Right lung (tissue), 5 donors: ENCODE results near the gene PRICKLE2. TPM values are rescaled to one million over a fixed set of nuclear protein-coding genes. Genes with fewer than 3 reads are reported as not detected.

Source experiments
- DNase-seq, 2 donors: peaks; one replicate each; pipeline ENCODE4 v3.0.0-alpha.2; 2013
- polyA plus RNA-seq, 5 donors: library from polyadenylated mRNA; unstranded; fragments of 120-200 nt; gene quantifications; one replicate each; pipeline versions ENCODE4 v1.2.1 to v1.2.3, GENCODE V29; 2013; ENCODE audit warnings: inconsistent platforms in 1 of 5, low replicate concordance in 1 of 5; ENCODE audit not compliant: insufficient read length in 5 of 5, insufficient read depth in 1 of 5

The PRICKLE2 gene
- polyA plus RNA-seq, 5 donors, result 31.6 to 45.1 (median 40.0) TPM

GRCh38 chr3:64074895-64075679, 150.2 kb downstream of the PRICKLE2 start:
- no peak for DNase-seq

- peak in 1 of 2 donors; percentile 45 for DNase-seq
These were observed 151.2 kb downstream of the PRICKLE2 start for GRCh38 chr3:64074060-64074459.

- no peak for DNase-seq
These were observed 152.0 kb downstream of the PRICKLE2 start for GRCh38 chr3:64073158-64073761.

- no peak for DNase-seq
These were observed 153.1 kb downstream of the PRICKLE2 start for GRCh38 chr3:64072126-64072525.

- DNase-seq, result no peak
These were observed 154.6 kb downstream of the PRICKLE2 start for GRCh38 chr3:64070704-64071103.

GRCh38 chr3:64067506-64068346, 157.5 kb downstream of the PRICKLE2 start:
- peak in 1 of 2 donors; percentile 36 for DNase-seq

GRCh38 chr3:64064804-64065203, 160.5 kb downstream of the PRICKLE2 start:
- DNase-seq, result no peak

- no peak for DNase-seq
These were observed 161.3 kb downstream of the PRICKLE2 start for GRCh38 chr3:64063983-64064438.

- no peak for DNase-seq
These were observed 161.9 kb downstream of the PRICKLE2 start for GRCh38 chr3:64063207-64063982.

- DNase-seq, result no peak
These were observed 163.6 kb downstream of the PRICKLE2 start for GRCh38 chr3:64061628-64062027.

GRCh38 chr3:64059484-64060175, 165.6 kb downstream of the PRICKLE2 start:
- DNase-seq, result no peak

GRCh38 chr3:64058566-64058965, 166.7 kb downstream of the PRICKLE2 start:
- no peak for DNase-seq

- no peak for DNase-seq
These were observed 168.0 kb downstream of the PRICKLE2 start for GRCh38 chr3:64057231-64057630.

GRCh38 chr3:64056606-64057180, 168.6 kb downstream of the PRICKLE2 start:
- DNase-seq, result no peak

- no peak for DNase-seq
These were observed 170.2 kb downstream of the PRICKLE2 start for GRCh38 chr3:64055076-64055475.

- DNase-seq, result no peak
These were observed 170.8 kb downstream of the PRICKLE2 start for GRCh38 chr3:64054488-64054887.

GRCh38 chr3:64053581-64053980, 171.7 kb downstream of the PRICKLE2 start:
- no peak for DNase-seq

GRCh38 chr3:64053117-64053516, 172.1 kb downstream of the PRICKLE2 start:
- no peak for DNase-seq

- DNase-seq, result no peak
These were observed 175.4 kb downstream of the PRICKLE2 start for GRCh38 chr3:64049832-64050231.

GRCh38 chr3:64049136-64049535, 176.1 kb downstream of the PRICKLE2 start:
- DNase-seq, result no peak
